HL-60/S4 treated with retinoic acid at 250 ng/mL for 4 days and 3 days (cell line): ENCODE data around the gene GABRB1.

Source experiments
- in situ Hi-C: fragments of 300-500 bp; cut with MboI; formaldehyde crosslinking; loops from 2 replicates; pipeline ENCODE4 v1.7.0; 2022; ENCODE audit warnings: low sequenced_read_pairs

GABRB1 gene

DNA sequence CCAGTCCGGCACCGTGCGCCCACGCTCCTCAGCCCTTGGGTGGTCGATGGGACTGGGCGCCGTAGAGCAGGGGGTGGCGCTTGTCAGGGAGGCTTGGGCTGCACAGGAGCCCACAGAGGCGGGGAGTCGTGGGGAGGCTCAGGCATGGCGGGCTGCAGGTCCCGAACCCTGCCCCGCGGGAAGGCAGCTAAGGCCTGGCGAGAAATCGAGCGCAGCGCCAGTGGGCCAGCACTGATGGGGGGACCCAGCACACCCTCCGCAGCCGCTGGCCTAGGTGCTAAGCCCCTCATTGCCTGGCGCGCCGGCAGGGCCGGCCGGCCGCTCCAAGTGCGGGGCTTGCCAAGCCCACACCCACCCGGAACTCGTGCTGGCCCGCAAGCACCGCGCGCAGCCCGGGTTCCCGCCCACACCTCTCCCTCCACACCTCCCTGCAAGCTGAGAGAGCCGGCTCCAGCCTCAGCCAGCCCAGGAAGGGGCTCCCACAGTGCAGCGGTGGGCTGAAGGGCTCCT is 346.7 kb downstream of the GABRB1 start:
- in situ Hi-C loops, result loop anchor here (25.0 kb wide), 1 partner anchor 441 kb away; no protein-coding TSS in a partner anchor

- in situ Hi-C loops, result loop anchor here (25.0 kb wide), 1 partner anchor 444 kb away; no protein-coding TSS in a partner anchor
Measured at GRCh38 chr4:47381172-47381571, 349.8 kb downstream of the GABRB1 start.

- in situ Hi-C loops, result loop anchor here (25.0 kb wide), 1 partner anchor 446 kb away; no protein-coding TSS in a partner anchor
Measured at GRCh38 chr4:47382846-47383360, 351.5 kb downstream of the GABRB1 start.

- in situ Hi-C loops, result loop anchor here (25.0 kb wide), 1 partner anchor 447 kb away; no protein-coding TSS in a partner anchor
Measured at GRCh38 chr4:47383829-47384427, 352.6 kb downstream of the GABRB1 start.

GRCh38 chr4:47386146-47386545 is 354.8 kb downstream of the GABRB1 start:
- in situ Hi-C loops, result loop anchor here (25.0 kb wide), 1 partner anchor 449 kb away; no protein-coding TSS in a partner anchor

DNA sequence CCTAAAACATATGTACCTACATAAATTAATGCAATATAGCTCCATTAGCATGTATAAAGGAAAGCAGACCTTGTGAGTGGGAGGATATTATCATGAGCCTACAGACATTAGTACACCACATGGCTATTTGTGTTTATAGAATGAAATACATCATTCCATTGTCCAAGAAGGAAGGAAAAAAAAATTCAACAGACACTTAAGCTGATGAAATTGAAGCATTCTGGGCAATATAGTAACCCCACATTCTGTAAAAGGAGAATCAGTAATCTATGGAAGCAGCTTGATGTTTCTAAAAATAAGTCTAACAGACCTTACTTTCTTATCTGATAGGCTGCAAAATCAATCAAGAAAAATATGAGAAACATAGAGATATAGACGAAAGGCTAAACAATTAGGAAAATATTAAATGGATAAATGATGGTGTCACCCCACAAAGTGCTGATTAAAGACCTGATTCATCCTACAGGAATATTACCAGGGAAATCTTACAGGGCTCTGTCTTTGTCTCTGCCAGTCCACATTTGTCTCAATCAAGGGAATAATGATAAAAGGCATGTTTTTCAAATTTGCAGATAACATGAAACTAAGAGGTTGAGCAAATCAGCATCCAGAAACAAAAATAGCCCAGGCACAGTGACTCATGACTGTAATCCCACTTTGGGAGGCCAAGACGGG is 355.3 kb downstream of the GABRB1 start:
- in situ Hi-C loops, result loop anchor here (25.0 kb wide), 1 partner anchor 449 kb away; no protein-coding TSS in a partner anchor

DNA sequence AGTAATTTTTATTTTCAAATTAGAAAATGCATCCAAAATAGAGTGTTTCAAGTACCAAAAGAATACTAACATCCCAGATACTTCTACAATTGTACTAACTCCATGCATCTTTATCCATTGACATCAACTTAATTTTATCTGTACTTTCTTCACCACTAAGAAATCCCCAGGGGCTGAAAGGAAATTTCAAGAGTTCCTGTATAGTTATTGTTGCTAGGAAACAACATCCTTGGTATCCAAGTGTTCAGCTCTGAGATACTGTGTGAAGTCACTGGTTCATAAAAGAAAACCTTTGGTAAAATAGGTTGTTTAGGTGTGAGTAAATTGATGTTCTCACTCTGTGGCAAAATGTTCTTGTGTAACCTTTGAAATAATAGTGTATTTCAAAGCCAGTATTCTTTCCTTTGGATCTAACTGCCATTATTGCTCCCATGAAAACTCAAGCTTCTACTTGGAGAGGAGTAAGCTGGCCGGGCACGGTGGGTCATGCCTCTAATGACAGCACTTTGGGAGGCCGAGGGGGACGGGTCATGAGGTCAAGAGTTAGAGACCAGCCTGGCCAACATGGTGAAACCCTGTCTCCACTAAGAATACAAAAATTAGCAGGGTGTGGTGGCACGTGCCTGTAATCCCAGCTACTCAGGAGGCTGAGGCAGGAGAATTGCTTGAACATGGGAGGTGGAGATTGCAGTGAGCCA is 359.2 kb downstream of the GABRB1 start:
- in situ Hi-C loops, result loop anchor here (25.0 kb wide), 1 partner anchor 453 kb away; no protein-coding TSS in a partner anchor

GRCh38 chr4:47391256-47391655 is 359.9 kb downstream of the GABRB1 start:
- in situ Hi-C loops, result loop anchor here (25.0 kb wide), 1 partner anchor 454 kb away; no protein-coding TSS in a partner anchor

DNA sequence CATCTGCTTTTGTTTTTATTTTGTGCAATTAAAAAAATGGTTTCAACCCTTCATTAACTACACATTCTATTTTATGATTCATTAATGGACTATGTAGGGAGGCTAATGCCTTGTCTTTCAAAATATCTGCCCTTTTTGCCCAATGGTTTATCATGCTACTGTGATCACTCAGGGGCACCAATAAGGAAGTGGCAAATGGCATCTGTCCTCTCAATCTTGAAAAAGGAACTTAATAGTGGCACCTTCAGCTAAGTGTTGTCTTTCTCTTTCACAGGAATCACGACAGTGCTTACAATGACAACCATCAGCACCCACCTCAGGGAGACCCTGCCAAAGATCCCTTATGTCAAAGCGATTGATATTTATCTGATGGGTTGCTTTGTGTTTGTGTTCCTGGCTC is 375.0 kb downstream of the GABRB1 start:
- in situ Hi-C loops, result no loop called here

DNA sequence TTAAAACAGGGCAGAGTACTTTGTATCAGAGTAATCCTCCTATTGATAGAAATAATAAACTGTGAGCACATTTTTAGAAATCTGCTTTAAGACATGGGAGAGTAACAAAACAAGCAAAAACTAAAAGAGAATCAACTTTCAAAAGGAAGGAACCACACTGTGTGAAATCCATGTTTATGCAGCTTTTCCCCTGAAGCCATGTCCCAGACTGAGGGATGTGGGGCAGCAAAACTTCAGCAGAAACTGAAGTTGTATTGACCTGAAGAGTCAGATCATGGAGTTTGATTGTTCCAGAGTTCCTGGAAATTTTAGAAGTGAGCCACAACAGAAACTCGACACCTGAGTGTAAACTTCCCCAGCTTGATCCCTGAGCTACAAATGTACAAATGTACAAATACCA is 378.9 kb downstream of the GABRB1 start:
- in situ Hi-C loops, result no loop called here

GRCh38 chr4:47413521-47413920 is 382.2 kb downstream of the GABRB1 start:
- in situ Hi-C loops, result no loop called here

DNA sequence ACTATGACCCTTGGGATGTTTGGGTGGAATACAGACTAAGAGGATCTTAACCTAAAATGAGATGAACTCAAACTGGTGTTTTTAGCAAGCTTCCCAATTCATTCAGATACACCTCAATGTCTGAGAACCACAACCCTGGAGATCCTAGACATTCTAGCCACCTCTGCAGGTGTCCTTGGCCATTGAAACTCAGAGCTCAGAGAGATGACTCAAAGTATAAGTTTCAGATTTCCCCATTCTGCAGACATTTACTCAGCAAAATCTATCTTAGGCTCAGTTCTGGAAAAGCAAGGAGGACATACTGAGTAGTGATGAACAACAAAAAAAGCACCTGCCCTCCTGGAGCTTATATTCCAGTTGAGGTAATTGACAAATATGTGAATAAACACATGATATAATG is 384.4 kb downstream of the GABRB1 start:
- in situ Hi-C loops, result no loop called here

DNA sequence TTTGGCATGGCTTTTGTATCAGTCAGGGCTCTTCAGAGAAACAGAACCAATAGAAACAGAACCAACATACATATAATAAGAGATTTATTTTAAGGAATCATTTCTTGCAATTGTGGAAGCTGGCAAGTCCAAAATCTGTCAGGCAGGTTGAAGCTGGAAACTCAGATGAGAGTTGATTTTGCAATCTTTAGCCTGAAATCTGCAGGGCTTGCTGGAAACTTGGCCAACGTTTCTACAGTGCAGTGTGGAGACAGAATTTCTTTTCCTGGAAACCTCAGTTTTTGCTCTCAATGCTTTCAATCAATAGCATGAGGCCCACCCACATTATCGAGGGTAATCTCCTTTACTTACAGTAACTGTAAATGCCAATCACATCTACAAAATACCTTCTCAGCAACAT is 386.8 kb downstream of the GABRB1 start:
- in situ Hi-C loops, result no loop called here

- in situ Hi-C loops, result no loop called here
Measured at GRCh38 chr4:47419296-47419695, 387.9 kb downstream of the GABRB1 start.

DNA sequence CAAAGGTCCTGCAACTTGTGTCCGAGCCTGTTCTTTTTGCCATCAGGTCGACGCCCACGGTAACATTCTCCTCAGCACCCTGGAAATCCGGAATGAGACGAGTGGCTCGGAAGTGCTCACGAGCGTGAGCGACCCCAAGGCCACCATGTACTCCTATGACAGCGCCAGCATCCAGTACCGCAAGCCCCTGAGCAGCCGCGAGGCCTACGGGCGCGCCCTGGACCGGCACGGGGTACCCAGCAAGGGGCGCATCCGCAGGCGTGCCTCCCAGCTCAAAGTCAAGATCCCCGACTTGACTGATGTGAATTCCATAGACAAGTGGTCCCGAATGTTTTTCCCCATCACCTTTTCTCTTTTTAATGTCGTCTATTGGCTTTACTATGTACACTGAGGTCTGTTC is 394.3 kb downstream of the GABRB1 start:
- in situ Hi-C loops, result no loop called here

GRCh38 chr4:47427935-47428334 is 396.6 kb downstream of the GABRB1 start:
- in situ Hi-C loops, result no loop called here

DNA sequence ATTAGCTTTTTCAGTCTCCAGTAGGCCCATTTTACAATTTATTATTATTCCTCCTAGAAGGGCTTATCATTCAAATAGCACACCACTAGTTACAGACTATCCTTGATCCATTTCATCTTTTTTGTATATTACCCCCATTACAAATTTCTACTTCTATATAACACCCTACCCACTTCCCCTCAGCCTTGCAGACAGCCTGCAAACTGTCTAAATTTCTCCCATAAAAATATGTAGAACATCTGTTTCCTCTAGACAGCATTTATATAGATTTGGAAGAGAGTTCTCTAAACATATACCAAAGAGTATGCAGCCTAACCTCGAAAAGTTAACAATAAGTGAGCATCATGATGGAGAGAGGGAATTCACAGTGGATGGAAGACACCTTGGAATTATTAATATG is 401.4 kb downstream of the GABRB1 start:
- in situ Hi-C loops, result no loop called here

GRCh38 chr4:47434931-47435330 is 403.6 kb downstream of the GABRB1 start:
- in situ Hi-C loops, result no loop called here

DNA sequence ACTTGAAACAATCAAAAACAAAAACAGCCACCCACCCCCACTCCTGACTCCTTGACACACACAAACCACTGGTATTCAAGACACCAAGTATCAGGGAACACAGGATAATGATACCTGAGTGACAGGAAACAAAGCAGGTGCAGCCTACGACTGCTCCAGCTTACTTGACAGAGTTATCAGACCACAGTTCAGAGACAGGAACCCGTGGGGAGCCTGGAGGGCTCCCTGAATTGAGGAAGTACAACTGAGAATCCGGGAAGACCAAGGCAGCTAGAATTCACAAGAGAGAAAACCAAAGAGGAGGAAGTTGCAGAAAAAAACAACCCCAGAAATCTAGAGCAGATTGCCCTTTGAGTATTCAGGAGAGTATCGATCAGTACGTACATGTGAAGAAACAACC is 411.6 kb downstream of the GABRB1 start:
- in situ Hi-C loops, result no loop called here

DNA sequence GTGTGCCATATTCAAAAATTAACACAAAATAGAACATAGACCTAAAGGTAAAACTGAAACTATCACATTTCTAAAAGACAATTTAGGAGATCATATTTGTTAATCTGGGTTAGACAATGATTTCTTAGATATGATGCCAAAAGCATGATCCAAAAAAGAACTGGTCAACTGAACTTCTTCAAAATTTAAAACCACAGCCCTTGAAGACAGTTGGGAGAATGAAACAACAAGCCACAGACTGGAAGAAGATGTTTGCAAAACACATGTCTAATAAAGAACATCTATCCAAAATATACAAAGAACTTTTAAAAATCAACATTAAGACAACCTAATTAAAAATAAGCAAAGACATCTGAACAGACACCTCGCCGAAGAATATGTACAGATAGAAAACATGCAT is 412.7 kb downstream of the GABRB1 start:
- in situ Hi-C loops, result no loop called here

GRCh38 chr4:47451657-47452056 is 420.3 kb downstream of the GABRB1 start:
- in situ Hi-C loops, result no loop called here
